Aortic smooth muscle cell (primary cell): ENCODE data around the gene DNMT3B. TPM values are rescaled to one million over a fixed set of nuclear protein-coding genes. Genes with fewer than 3 reads are reported as not detected.

Experiments used
- total RNA-seq: library from RNA; depleted of rRNA; stranded (reverse); fragments of >200 nt; gene quantifications from 2 replicates; pipeline ENCODE4 v1.2.3, GENCODE V29; 2014

DNMT3B gene
- 2.2 and 2.9 TPM in 2 replicates for total RNA-seq

GRCh38 chr20:32761831-32762753 is at the start of gene DNMT3B:
Gene DNMT3B, plus strand, starts transcription at chr20:32762385. Its CDS starts 17,939 bp downstream, at chr20:32780324.

GRCh38 chr20:32743237-32744112 is 18.7 kb upstream of the DNMT3B start, which contains the start of gene COMMD7:
Gene COMMD7, minus strand, starts transcription at chr20:32743467. Its CDS starts 76 bp downstream, at chr20:32743391.

Other genes with a start within 250 kb of the DNMT3B start
- 1.8 and 2.1 TPM in 2 replicates for gene NOL4L, start 177.1 kb upstream of the DNMT3B start, total RNA-seq
- gene C20orf203, start 88.4 kb upstream of the DNMT3B start, total RNA-seq: under 0.01 TPM in 2 replicates
- gene COMMD7, start 18.9 kb upstream of the DNMT3B start, total RNA-seq: 31.2 and 38.5 TPM in 2 replicates
- 78.5 and 90.0 TPM in 2 replicates for gene MAPRE1, start 57.6 kb downstream of the DNMT3B start, total RNA-seq
- 0.13 and 0.50 TPM in 2 replicates for gene EFCAB8, start 96.5 kb downstream of the DNMT3B start, total RNA-seq
- not detected in 2 replicates for gene SUN5, start 242.0 kb downstream of the DNMT3B start, total RNA-seq
- not detected in 2 replicates for gene BPIFB2, start 245.3 kb downstream of the DNMT3B start, total RNA-seq